Activated T-cell treated with anti-CD3 and anti-CD28 coated beads, Interleukin-2, amount 50 U/mL, for 4 hours (primary cell): Measurements from ENCODE around the gene G6PC3. TPM values are rescaled to one million over a fixed set of nuclear protein-coding genes. Genes with fewer than 3 reads are reported as not detected.
A peak's percentile ranks its signal among the peaks of the same experiment; 100 is the strongest.

Experiments
- ATAC-seq, 2 donors: fragments of 200-7000 bp; cut with Tn5 transposase; one replicate each; pipeline ENCODE4 v1.10.0; 2021
- DNase-seq: peaks from one replicate; pipeline ENCODE4 v3.0.0-alpha.2; 2020
- H3K27me3 Mint-ChIP-seq: one replicate; pipeline ENCODE4 v1.8.0; 2021; ENCODE audit warnings: low read depth, mixed read lengths
- H3K36me3 Mint-ChIP-seq: one replicate; pipeline ENCODE4 v1.8.0; 2022; ENCODE audit warnings: mixed read lengths; ENCODE audit not compliant: insufficient read depth
- H3K4me1 Mint-ChIP-seq: one replicate; pipeline ENCODE4 v1.8.0; 2021; ENCODE audit warnings: low read depth, mixed read lengths
- H3K4me3 Mint-ChIP-seq: one replicate; pipeline ENCODE4 v1.8.0; 2021; ENCODE audit warnings: mild to moderate bottlenecking, moderate library complexity, mixed read lengths
- H3K9me3 Mint-ChIP-seq: one replicate; pipeline ENCODE4 v1.8.0; 2021; ENCODE audit warnings: mixed read lengths
- total RNA-seq, 3 donors: library from RNA; stranded (reverse); gene quantifications; one replicate each; pipeline ENCODE4 v1.2.1, GENCODE V29; 2021

G6PC3 gene
- total RNA-seq, 3 donors from 2014 or later: 24.7 to 28.4 (median 24.9) TPM

- no peak for DNase-seq
- Mint-ChIP-seq H3K27me3 (no peaks in the 10 kb centered on the region), H3K36me3 (peaks cover 3% of the 10 kb centered on the region), H3K4me3 (peak overlapping the region; percentile 93), H3K4me1 (peaks cover 34% of the 10 kb centered on the region), H3K9me3 (no peaks in the 10 kb centered on the region)
- no peak for ATAC-seq
These were observed 521 bp upstream of the G6PC3 start for GRCh38 chr17:44069974-44070454.

GRCh38 chr17:44071198-44071520, 624 bp downstream of the G6PC3 start:
- peaks cover 8% of the 10 kb centered on the region for H3K36me3 Mint-ChIP-seq
- peak overlapping the region; percentile 93 for H3K4me3 Mint-ChIP-seq
- ATAC-seq: no peak
- H3K4me1 Mint-ChIP-seq: peaks cover 29% of the 10 kb centered on the region
- no peaks in the 10 kb centered on the region for H3K9me3 Mint-ChIP-seq
- DNase-seq: no peak
- H3K27me3 Mint-ChIP-seq: no peaks in the 10 kb centered on the region

GRCh38 chr17:44071772-44072171, 1.2 kb downstream of the G6PC3 start:
- Mint-ChIP-seq H3K9me3 (no peaks in the 10 kb centered on the region), H3K27me3 (no peaks in the 10 kb centered on the region), H3K36me3 (peaks cover 8% of the 10 kb centered on the region), H3K4me1 (peaks cover 25% of the 10 kb centered on the region), H3K4me3 (peak overlapping the region; percentile 93)
- no peak for DNase-seq
- no peak for ATAC-seq

- no peak for DNase-seq
- no peaks in the 10 kb centered on the region for H3K9me3 Mint-ChIP-seq
- H3K4me1 Mint-ChIP-seq: peaks cover 20% of the 10 kb centered on the region
- H3K27me3 Mint-ChIP-seq: no peaks in the 10 kb centered on the region
- no peak for ATAC-seq
- H3K36me3 Mint-ChIP-seq: peaks cover 10% of the 10 kb centered on the region
- H3K4me3 Mint-ChIP-seq: no peak overlapping the region
These were observed 3.8 kb downstream of the G6PC3 start for GRCh38 chr17:44074231-44074910.

- H3K9me3 Mint-ChIP-seq: no peaks in the 10 kb centered on the region
- peaks cover 20% of the 10 kb centered on the region for H3K4me1 Mint-ChIP-seq
- ATAC-seq (no peak), DNase-seq (no peak)
- H3K27me3 Mint-ChIP-seq: no peaks in the 10 kb centered on the region
- H3K36me3 Mint-ChIP-seq: peaks cover 13% of the 10 kb centered on the region
- no peak overlapping the region for H3K4me3 Mint-ChIP-seq
These were observed 4.4 kb downstream of the G6PC3 start for GRCh38 chr17:44074911-44075285.

- no peak overlapping the region for H3K4me3 Mint-ChIP-seq
- H3K36me3 Mint-ChIP-seq: peaks cover 17% of the 10 kb centered on the region
- no peaks in the 10 kb centered on the region for H3K9me3 Mint-ChIP-seq
- no peak for DNase-seq
- no peaks in the 10 kb centered on the region for H3K27me3 Mint-ChIP-seq
- ATAC-seq: no peak
- H3K4me1 Mint-ChIP-seq: peaks cover 13% of the 10 kb centered on the region
These were observed 5.2 kb downstream of the G6PC3 start for GRCh38 chr17:44075598-44076293.

- H3K36me3 Mint-ChIP-seq: peaks cover 17% of the 10 kb centered on the region
- DNase-seq: no peak
- peaks cover 2% of the 10 kb centered on the region for H3K4me1 Mint-ChIP-seq
- H3K4me3 Mint-ChIP-seq: no peak overlapping the region
- H3K9me3 Mint-ChIP-seq: no peaks in the 10 kb centered on the region
- no peak for ATAC-seq
- no peaks in the 10 kb centered on the region for H3K27me3 Mint-ChIP-seq
These were observed 6.4 kb downstream of the G6PC3 start for GRCh38 chr17:44076716-44077594.

- no peak overlapping the region for H3K4me3 Mint-ChIP-seq
- no peaks in the 10 kb centered on the region for H3K4me1 Mint-ChIP-seq
- peaks cover 17% of the 10 kb centered on the region for H3K36me3 Mint-ChIP-seq
- DNase-seq (no peak), ATAC-seq (no peak)
- no peaks in the 10 kb centered on the region for H3K9me3 Mint-ChIP-seq
- H3K27me3 Mint-ChIP-seq: no peaks in the 10 kb centered on the region
These were observed 7.0 kb downstream of the G6PC3 start for GRCh38 chr17:44077595-44077909.

GRCh38 chr17:44078412-44078811, 7.9 kb downstream of the G6PC3 start:
- no peaks in the 10 kb centered on the region for H3K9me3 Mint-ChIP-seq
- ATAC-seq (no peak), DNase-seq (no peak)
- H3K36me3 Mint-ChIP-seq: peaks cover 17% of the 10 kb centered on the region
- H3K27me3 Mint-ChIP-seq: no peaks in the 10 kb centered on the region
- no peaks in the 10 kb centered on the region for H3K4me1 Mint-ChIP-seq
- no peak overlapping the region for H3K4me3 Mint-ChIP-seq

- no peaks in the 10 kb centered on the region for H3K9me3 Mint-ChIP-seq
- DNase-seq (no peak), ATAC-seq (no peak)
- no peaks in the 10 kb centered on the region for H3K27me3 Mint-ChIP-seq
- peaks cover 21% of the 10 kb centered on the region for H3K36me3 Mint-ChIP-seq
- no peak overlapping the region for H3K4me3 Mint-ChIP-seq
- no peaks in the 10 kb centered on the region for H3K4me1 Mint-ChIP-seq
These were observed 9.6 kb downstream of the G6PC3 start for GRCh38 chr17:44079877-44080821.

- H3K4me1 Mint-ChIP-seq: peaks cover 7% of the 10 kb centered on the region
- ATAC-seq (no peak), DNase-seq (no peak)
- no peaks in the 10 kb centered on the region for H3K9me3 Mint-ChIP-seq
- no peaks in the 10 kb centered on the region for H3K27me3 Mint-ChIP-seq
- peaks cover 16% of the 10 kb centered on the region for H3K36me3 Mint-ChIP-seq
- no peak overlapping the region for H3K4me3 Mint-ChIP-seq
These were observed 11.1 kb downstream of the G6PC3 start for GRCh38 chr17:44081681-44082080.

GRCh38 chr17:44082256-44082927, 11.9 kb downstream of the G6PC3 start:
- DNase-seq (no peak), ATAC-seq (no peak)
- H3K36me3 Mint-ChIP-seq: peaks cover 16% of the 10 kb centered on the region
- H3K4me1 Mint-ChIP-seq: peaks cover 12% of the 10 kb centered on the region
- no peaks in the 10 kb centered on the region for H3K27me3 Mint-ChIP-seq
- no peak overlapping the region for H3K4me3 Mint-ChIP-seq
- no peaks in the 10 kb centered on the region for H3K9me3 Mint-ChIP-seq

GRCh38 chr17:44083250-44083849, 12.8 kb downstream of the G6PC3 start:
- H3K4me3 Mint-ChIP-seq: no peak overlapping the region
- peaks cover 17% of the 10 kb centered on the region for H3K36me3 Mint-ChIP-seq
- no peak for DNase-seq

More at GRCh38 chr17:44083250-44083849, 12.8 kb downstream of the G6PC3 start:
- H3K27me3 Mint-ChIP-seq: no peaks in the 10 kb centered on the region
- no peaks in the 10 kb centered on the region for H3K9me3 Mint-ChIP-seq
- peaks cover 16% of the 10 kb centered on the region for H3K4me1 Mint-ChIP-seq
- no peak for ATAC-seq
